Progenitor cell of endocrine pancreas (in vitro differentiated cells): ENCODE measurements around the gene TOR1AIP1. TPM values are rescaled to one million over a fixed set of nuclear protein-coding genes. Genes with fewer than 3 reads are reported as not detected.

Experiments used
- DNase-seq: peaks from one replicate; pipeline ENCODE4 v3.0.0; 2021; ENCODE audit warnings: low spot score; ENCODE audit not compliant: unreplicated experiment
- H3K27ac Mint-ChIP-seq: 2 replicates; pipeline ENCODE4 v1.8.0; 2021; ENCODE audit warnings: mild to moderate bottlenecking, moderate library complexity, mixed read lengths
- H3K27me3 Mint-ChIP-seq: 2 replicates; pipeline ENCODE4 v1.8.0; 2021; ENCODE audit warnings: mixed read lengths
- H3K36me3 Mint-ChIP-seq: 2 replicates; pipeline ENCODE4 v1.8.0; 2022; ENCODE audit warnings: mixed read lengths; ENCODE audit not compliant: insufficient read depth
- H3K4me1 Mint-ChIP-seq: 2 replicates; pipeline ENCODE4 v1.8.0; 2021; ENCODE audit warnings: low read depth, mixed read lengths
- H3K4me3 Mint-ChIP-seq: 2 replicates; pipeline ENCODE4 v1.8.0; 2021; ENCODE audit warnings: low read depth, mild to moderate bottlenecking, moderate library complexity, mixed read lengths
- H3K9me3 Mint-ChIP-seq: 2 replicates; pipeline ENCODE4 v1.8.0; 2021; ENCODE audit warnings: low read depth, mixed read lengths
- total RNA-seq: library from RNA; stranded (reverse); gene quantifications from 2 replicates; pipeline ENCODE4 v1.2.1, GENCODE V29; 2021
- TF ChIP-seq, protein P1 (sequence below): fragments of 200-600 bp; sonication (generic); IDR thresholded peaks from one replicate; pipeline ENCODE4 v1.5.0; 2021; ENCODE audit warnings: antibody characterized with exemption, mild to moderate bottlenecking; ENCODE audit not compliant: unreplicated experiment

Gene TOR1AIP1
- total RNA-seq, 1 donor from 2014 or later = 32.0 TPM

DNA sequence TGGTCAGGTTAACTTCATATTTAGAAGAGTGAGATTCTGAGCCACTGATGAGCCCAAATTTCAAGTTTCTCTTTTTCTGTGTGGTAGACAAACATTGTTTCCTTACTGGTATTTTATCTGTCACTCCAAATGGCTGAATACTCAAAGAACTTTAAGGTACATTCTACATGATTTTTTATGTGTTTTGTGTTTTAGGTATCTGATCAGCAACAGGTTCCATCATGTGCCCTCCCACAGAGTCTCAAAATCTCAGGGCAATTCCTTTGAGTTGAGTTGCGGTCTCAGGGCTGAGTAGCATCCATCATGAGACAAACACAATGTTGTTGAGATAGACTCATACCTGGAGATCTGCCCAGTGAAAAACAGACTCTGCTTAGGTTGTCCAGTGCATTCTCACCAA lies 57.9 kb downstream of the TOR1AIP1 start:
- no peak overlapping the region for H3K4me3 Mint-ChIP-seq
- H3K27ac Mint-ChIP-seq = no peak overlapping the region
- DNase-seq = no peak
- H3K36me3 Mint-ChIP-seq = no peaks in the 10 kb centered on the region
- peaks cover 1% of the 10 kb centered on the region for H3K4me1 Mint-ChIP-seq
- TF ChIP-seq, protein P1, sequence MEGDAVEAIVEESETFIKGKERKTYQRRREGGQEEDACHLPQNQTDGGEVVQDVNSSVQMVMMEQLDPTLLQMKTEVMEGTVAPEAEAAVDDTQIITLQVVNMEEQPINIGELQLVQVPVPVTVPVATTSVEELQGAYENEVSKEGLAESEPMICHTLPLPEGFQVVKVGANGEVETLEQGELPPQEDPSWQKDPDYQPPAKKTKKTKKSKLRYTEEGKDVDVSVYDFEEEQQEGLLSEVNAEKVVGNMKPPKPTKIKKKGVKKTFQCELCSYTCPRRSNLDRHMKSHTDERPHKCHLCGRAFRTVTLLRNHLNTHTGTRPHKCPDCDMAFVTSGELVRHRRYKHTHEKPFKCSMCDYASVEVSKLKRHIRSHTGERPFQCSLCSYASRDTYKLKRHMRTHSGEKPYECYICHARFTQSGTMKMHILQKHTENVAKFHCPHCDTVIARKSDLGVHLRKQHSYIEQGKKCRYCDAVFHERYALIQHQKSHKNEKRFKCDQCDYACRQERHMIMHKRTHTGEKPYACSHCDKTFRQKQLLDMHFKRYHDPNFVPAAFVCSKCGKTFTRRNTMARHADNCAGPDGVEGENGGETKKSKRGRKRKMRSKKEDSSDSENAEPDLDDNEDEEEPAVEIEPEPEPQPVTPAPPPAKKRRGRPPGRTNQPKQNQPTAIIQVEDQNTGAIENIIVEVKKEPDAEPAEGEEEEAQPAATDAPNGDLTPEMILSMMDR = no peak
- H3K9me3 Mint-ChIP-seq = no peaks in the 10 kb centered on the region
- H3K27me3 Mint-ChIP-seq = no peaks in the 10 kb centered on the region

DNA sequence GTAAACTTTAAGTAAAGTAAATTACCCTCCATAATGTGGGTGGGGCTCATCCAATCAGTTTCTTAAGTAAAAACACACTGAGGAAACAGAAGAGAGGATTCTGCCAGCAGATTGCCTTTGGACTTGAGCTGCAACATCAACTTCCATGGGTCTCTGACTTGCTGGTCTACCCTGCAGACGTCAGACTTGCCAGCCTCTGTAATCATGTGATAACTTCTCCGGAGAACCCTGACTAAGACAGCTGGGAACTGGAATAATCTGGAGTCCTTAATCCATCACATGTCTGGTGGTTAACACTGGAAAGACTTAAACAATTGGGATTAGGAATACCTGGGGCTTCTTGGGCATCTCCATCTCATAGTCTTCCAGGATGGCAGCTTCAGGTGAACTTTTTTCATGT lies 59.4 kb downstream of the TOR1AIP1 start:
- Mint-ChIP-seq H3K4me1 (peaks cover 1% of the 10 kb centered on the region), H3K9me3 (no peaks in the 10 kb centered on the region), H3K4me3 (no peak overlapping the region), H3K27ac (no peak overlapping the region), H3K27me3 (no peaks in the 10 kb centered on the region), H3K36me3 (no peaks in the 10 kb centered on the region)
- DNase-seq = no peak
- TF ChIP-seq, protein P1 = no peak

DNA sequence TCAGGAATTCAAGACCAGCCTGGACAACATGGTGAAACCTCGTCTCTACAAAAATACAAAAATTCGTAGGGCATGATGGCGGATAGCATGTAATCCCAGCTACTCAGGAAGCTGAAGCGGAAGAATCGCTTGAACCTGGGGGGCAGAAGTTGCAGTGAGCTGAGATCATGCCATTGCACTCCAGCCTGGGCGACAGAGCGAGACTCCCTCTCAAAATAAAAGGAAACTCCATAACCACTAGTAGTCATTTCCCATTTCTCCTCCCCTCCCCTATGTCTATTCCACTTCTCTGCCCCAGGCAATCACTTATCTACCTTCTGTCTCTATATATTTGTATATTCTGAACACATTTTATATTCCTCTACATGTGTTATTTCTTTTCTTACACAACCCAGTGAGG lies 68.6 kb downstream of the TOR1AIP1 start:
- Mint-ChIP-seq H3K4me3 (no peak overlapping the region), H3K27me3 (no peaks in the 10 kb centered on the region), H3K4me1 (peaks cover 4% of the 10 kb centered on the region), H3K9me3 (no peaks in the 10 kb centered on the region), H3K36me3 (no peaks in the 10 kb centered on the region), H3K27ac (no peak overlapping the region)
- TF ChIP-seq, protein P1 = no peak
- no peak for DNase-seq

DNA sequence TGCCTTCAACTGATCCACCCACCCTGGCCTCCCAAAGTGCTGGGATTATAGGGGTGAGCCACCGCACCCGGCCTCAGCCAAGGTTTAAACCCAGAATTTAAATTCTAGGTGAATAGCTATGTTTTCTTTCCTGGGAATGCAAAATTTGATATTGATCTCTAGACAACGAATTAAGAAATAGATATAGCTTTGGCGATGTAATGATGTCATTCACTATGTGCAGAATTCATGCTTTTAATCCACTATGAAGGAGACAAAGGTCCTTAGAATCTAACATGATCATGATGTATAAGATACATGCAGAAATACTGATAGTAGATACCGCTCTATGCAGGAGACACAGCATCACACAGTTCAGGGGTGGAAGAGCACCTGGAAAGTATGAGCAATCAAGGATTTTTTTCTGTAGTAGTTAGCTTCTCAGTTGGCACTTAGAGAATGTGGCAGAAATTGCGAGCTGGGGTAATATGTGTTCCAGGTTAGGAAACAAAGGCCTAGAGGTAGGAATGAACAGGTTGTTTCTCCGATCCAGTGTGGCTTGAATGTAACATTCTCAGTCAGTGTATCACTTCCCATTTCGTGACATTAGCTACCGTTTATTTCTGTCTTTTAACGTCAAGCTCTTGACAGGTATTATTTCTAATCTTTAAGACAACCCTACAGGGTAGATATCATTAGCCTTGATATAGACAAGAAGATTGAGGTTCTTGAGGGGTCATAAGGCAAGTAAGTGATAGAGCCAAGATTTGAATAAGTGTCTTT lies 69.5 kb downstream of the TOR1AIP1 start:
- H3K9me3 Mint-ChIP-seq = no peaks in the 10 kb centered on the region
- H3K4me1 Mint-ChIP-seq = peaks cover 13% of the 10 kb centered on the region
- no peak overlapping the region for H3K4me3 Mint-ChIP-seq
- H3K27me3 Mint-ChIP-seq = no peaks in the 10 kb centered on the region
- H3K36me3 Mint-ChIP-seq = no peaks in the 10 kb centered on the region
- DNase-seq = no peak
- H3K27ac Mint-ChIP-seq = no peak overlapping the region
- TF ChIP-seq, protein P1 = no peak

DNA sequence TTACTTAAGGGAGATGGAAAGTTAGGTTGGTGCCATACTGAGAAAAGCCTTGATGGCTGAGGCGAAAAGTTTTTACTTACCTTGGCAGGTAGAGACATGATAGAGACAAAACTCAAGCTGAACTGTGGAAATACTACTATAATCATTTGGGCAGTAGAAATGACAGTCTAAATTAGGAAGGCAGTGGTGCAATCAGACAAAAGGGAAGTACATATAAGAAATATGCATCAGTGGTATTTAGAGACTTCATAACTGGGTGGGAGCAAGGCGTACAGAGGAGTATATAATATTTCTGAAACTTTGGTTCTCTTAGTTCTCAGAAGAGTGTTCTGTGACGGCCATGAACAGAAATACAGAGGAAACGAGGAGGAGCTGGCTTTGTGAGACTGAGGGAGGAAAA lies 70.1 kb downstream of the TOR1AIP1 start:
- no peak overlapping the region for H3K4me3 Mint-ChIP-seq
- TF ChIP-seq, protein P1 = no peak
- peaks cover 17% of the 10 kb centered on the region for H3K4me1 Mint-ChIP-seq
- no peaks in the 10 kb centered on the region for H3K27me3 Mint-ChIP-seq
- no peaks in the 10 kb centered on the region for H3K36me3 Mint-ChIP-seq
- H3K9me3 Mint-ChIP-seq = no peaks in the 10 kb centered on the region
- H3K27ac Mint-ChIP-seq = no peak overlapping the region
- no peak for DNase-seq
